GM18873 (cell line): Measurements from ENCODE around the gene MIB2.
"Not testable (repeated sequence)": the region's sequence is repeated elsewhere in the genome, so short reads cannot be mapped to it uniquely, and the experiment has no call there.

Source experiments
- ATAC-seq: cut with Tn5 transposase; IDR thresholded peaks from one replicate; pipeline ENCODE4 v1.9.1; 2021; ENCODE audit warnings: mild to moderate bottlenecking, moderate library complexity, moderate number of reproducible peaks; ENCODE audit not compliant: unreplicated experiment, low FRiP score

The MIB2 gene

GRCh38 chr1:1625824-1626206, 10.5 kb downstream of the MIB2 start:
- no peak for ATAC-seq

- no peak for ATAC-seq
These were observed 11.2 kb downstream of the MIB2 start for GRCh38 chr1:1626207-1627141.

GRCh38 chr1:1627261-1627828, 12.0 kb downstream of the MIB2 start:
- ATAC-seq, result no peak

GRCh38 chr1:1627829-1628753, 12.8 kb downstream of the MIB2 start:
- ATAC-seq, result no peak

- no peak for ATAC-seq
These were observed 13.6 kb downstream of the MIB2 start for GRCh38 chr1:1628754-1629429.

GRCh38 chr1:1629430-1630190, 14.3 kb downstream of the MIB2 start:
- no peak for ATAC-seq

- peak; percentile 57 for ATAC-seq
These were observed 15.1 kb downstream of the MIB2 start for GRCh38 chr1:1630191-1630964.

- no peak for ATAC-seq
These were observed 15.9 kb downstream of the MIB2 start for GRCh38 chr1:1630965-1631781.

- no peak for ATAC-seq
These were observed 16.6 kb downstream of the MIB2 start, which contains the start of gene MMP23B for GRCh38 chr1:1631782-1632420. MMP23B (plus strand) TSS chr1:1632173; CDS start chr1:1632219, 46 bp downstream.

GRCh38 chr1:1633409-1633808, 18.1 kb downstream of the MIB2 start:
- ATAC-seq, result not testable (repeated sequence)

GRCh38 chr1:1634613-1635012, 19.3 kb downstream of the MIB2 start:
- not testable (repeated sequence) for ATAC-seq

- not testable (repeated sequence) for ATAC-seq
These were observed 21.6 kb downstream of the MIB2 start for GRCh38 chr1:1636621-1637478.

- ATAC-seq, result not testable (repeated sequence)
These were observed 22.2 kb downstream of the MIB2 start for GRCh38 chr1:1637479-1637875.

- not testable (repeated sequence) for ATAC-seq
These were observed 23.2 kb downstream of the MIB2 start for GRCh38 chr1:1638528-1638927.

- not testable (repeated sequence) for ATAC-seq
These were observed 24.1 kb downstream of the MIB2 start for GRCh38 chr1:1639368-1639767.

- ATAC-seq, result not testable (repeated sequence)
These were observed 24.8 kb downstream of the MIB2 start for GRCh38 chr1:1640081-1640480.
